Trophoblast cell (in vitro differentiated cells and primary cell): ENCODE measurements around the gene TMEM121B.

Experiments used
- DNase-seq, 2 donors: peaks; one replicate each; pipeline ENCODE4 v3.0.0-alpha.2; 2016
- H2AFZ ChIP-seq: 2 replicates; pipeline ENCODE4 v1.6.1; 2013; ENCODE audit warnings: low read length, moderate library complexity, mild to moderate bottlenecking; ENCODE audit not compliant: insufficient read depth, poor library complexity
- H2AK5ac ChIP-seq: 2 replicates; pipeline ENCODE4 v1.6.1; 2013; ENCODE audit warnings: mild to moderate bottlenecking, low read length
- H2BK120ac ChIP-seq: 2 replicates; pipeline ENCODE4 v1.6.1; 2013; ENCODE audit warnings: low read length, mild to moderate bottlenecking, moderate library complexity; ENCODE audit not compliant: insufficient read depth, poor library complexity
- H2BK12ac ChIP-seq: 2 replicates; pipeline ENCODE4 v1.6.1; 2013; ENCODE audit warnings: mild to moderate bottlenecking, low read length, moderate library complexity
- H2BK5ac ChIP-seq: 2 replicates; pipeline ENCODE4 v1.6.1; 2013; ENCODE audit warnings: low read length, low read depth, moderate library complexity, mild to moderate bottlenecking; ENCODE audit not compliant: poor library complexity
- H3K14ac ChIP-seq: 2 replicates; pipeline ENCODE4 v1.6.1; 2013; ENCODE audit warnings: mild to moderate bottlenecking, low read length
- H3K18ac ChIP-seq: 2 replicates; pipeline ENCODE4 v1.6.1; 2013; ENCODE audit warnings: mild to moderate bottlenecking, low read length
- H3K23ac ChIP-seq: 2 replicates; pipeline ENCODE4 v1.6.1; 2013; ENCODE audit warnings: low read length
- H3K27ac ChIP-seq: 2 replicates; pipeline ENCODE4 v1.5.1; 2013; ENCODE audit warnings: low read depth, mild to moderate bottlenecking, inconsistent platforms, low read length, moderate library complexity
- H3K27me3 ChIP-seq: 2 replicates; pipeline ENCODE4 v1.6.1; 2013; ENCODE audit warnings: inconsistent platforms, mild to moderate bottlenecking, low read length, moderate library complexity; ENCODE audit not compliant: insufficient read depth
- H3K36me3 ChIP-seq, 2 experiments: 1 replicate in 1 of 2; 2 replicates in 1 of 2; pipeline ENCODE4 v1.6.1; 2013; ENCODE audit warnings: low read length in 2 of 2, mild to moderate bottlenecking in 2 of 2, moderate library complexity in 1 of 2; ENCODE audit not compliant: insufficient read depth in 2 of 2, control insufficient read depth in 1 of 2
- H3K4ac ChIP-seq: 2 replicates; pipeline ENCODE4 v1.6.1; 2013; ENCODE audit warnings: low read depth, mild to moderate bottlenecking, low read length, moderate library complexity
- H3K4me1 ChIP-seq, 2 experiments: 1 replicate in 1 of 2; 2 replicates in 1 of 2; pipeline ENCODE4 v1.6.1; 2013; ENCODE audit warnings: low read length in 2 of 2, mild to moderate bottlenecking in 2 of 2, moderate library complexity in 1 of 2; ENCODE audit not compliant: insufficient read depth in 2 of 2, control insufficient read depth in 1 of 2
- H3K4me2 ChIP-seq: 2 replicates; pipeline ENCODE4 v1.6.1; 2013; ENCODE audit warnings: inconsistent platforms, mild to moderate bottlenecking, low read length, moderate library complexity
- H3K4me3 ChIP-seq: 2 replicates; pipeline ENCODE4 v1.5.1; 2013; ENCODE audit warnings: mild to moderate bottlenecking, low read depth, low read length, inconsistent platforms
- H3K79me1 ChIP-seq: one replicate; pipeline ENCODE4 v1.6.1; 2013; ENCODE audit warnings: low read length
- H3K79me2 ChIP-seq: 2 replicates; pipeline ENCODE4 v1.6.1; 2013; ENCODE audit warnings: low read length, mild to moderate bottlenecking; ENCODE audit not compliant: control insufficient read depth, insufficient read depth, poor library complexity
- H3K9ac ChIP-seq: 2 replicates; pipeline ENCODE4 v1.6.1; 2013; ENCODE audit warnings: mild to moderate bottlenecking, low read length
- H3K9me3 ChIP-seq: 2 replicates; pipeline ENCODE4 v1.6.1; 2013; ENCODE audit warnings: low read depth, mild to moderate bottlenecking, control low read depth, inconsistent platforms, low read length; ENCODE audit not compliant: insufficient read depth
- H4K12ac ChIP-seq: 2 replicates; pipeline ENCODE4 v1.6.1; 2013; ENCODE audit warnings: low read depth, mild to moderate bottlenecking, low read length, moderate library complexity
- H4K8ac ChIP-seq: 2 replicates; pipeline ENCODE4 v1.6.1; 2013; ENCODE audit warnings: low read depth, mild to moderate bottlenecking, low read length, moderate library complexity
- H4K91ac ChIP-seq: one replicate; pipeline ENCODE4 v1.6.1; 2013; ENCODE audit warnings: low read depth, mild to moderate bottlenecking, low read length, moderate library complexity
- WGBS: extraction: QIAGEN DNeasy Blood & Tissue Kit; methylation state at CpG from one replicate; pipeline ENCODE4 v1.1.7; 2013; ENCODE audit warnings: missing lambda C conversion rate; ENCODE audit not compliant: insufficient read length, insufficient coverage; ENCODE audit errors: extremely low coverage; 5-methylcytosine and 5-hydroxymethylcytosine counted together

The TMEM121B gene

GRCh38 chr22:17137861-17138425, 16.8 kb upstream of the TMEM121B start:
- no peaks in the 10 kb centered on the region for H3K27me3 ChIP-seq
- no peak overlapping the region for H2BK12ac ChIP-seq
- H3K4ac ChIP-seq = no peak overlapping the region
- no peak overlapping the region for H4K91ac ChIP-seq
- no peak overlapping the region for H4K8ac ChIP-seq
- no peaks in the 10 kb centered on the region for H3K4me1 ChIP-seq
- no peak overlapping the region for H3K23ac ChIP-seq
- H2AK5ac ChIP-seq = no peak overlapping the region
- H3K4me3 ChIP-seq = no peak overlapping the region
- no peak overlapping the region for H4K12ac ChIP-seq
- H3K9ac ChIP-seq = no peak overlapping the region
- H2AFZ ChIP-seq = no peak overlapping the region
- no peak overlapping the region for H3K14ac ChIP-seq
- H3K36me3 ChIP-seq = peaks cover 8 to 14% of the 10 kb centered on the region in 2 experiments
- H3K79me1 ChIP-seq = no peaks in the 10 kb centered on the region
- WGBS = no CpG with 5 or more reads among the region's 17 CpGs
- no peak overlapping the region for H2BK120ac ChIP-seq
- no peaks in the 10 kb centered on the region for H3K9me3 ChIP-seq
- no peak overlapping the region for H3K4me2 ChIP-seq
- no peaks in the 10 kb centered on the region for H3K79me2 ChIP-seq
- H3K27ac ChIP-seq = no peak overlapping the region
- no peak for DNase-seq
- no peak overlapping the region for H2BK5ac ChIP-seq
- H3K18ac ChIP-seq = no peak overlapping the region

DNA sequence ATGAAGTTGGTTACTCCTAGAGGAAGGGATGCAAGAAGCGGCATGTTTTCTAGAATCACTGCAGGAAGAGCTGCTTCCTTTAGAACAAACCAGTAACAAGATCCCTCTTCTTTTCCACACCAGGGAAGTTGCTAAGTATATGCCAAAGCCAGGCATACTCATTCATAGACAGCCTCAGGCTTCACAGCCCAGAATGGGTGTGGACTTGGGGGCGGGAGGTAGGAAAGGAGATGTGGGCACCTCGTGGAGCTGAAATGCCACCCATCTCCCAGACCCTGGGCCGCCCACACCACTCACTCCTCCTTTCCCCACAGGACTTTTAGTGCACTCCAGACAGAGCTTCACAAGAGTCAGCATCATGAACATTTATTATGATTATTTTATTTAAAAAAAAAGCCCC, 16.0 kb upstream of the TMEM121B start:
- WGBS = no CpG with 5 or more reads among the region's 4 CpGs
- Histone ChIP-seq H3K36me3 (peaks cover 8 to 14% of the 10 kb centered on the region in 2 experiments), H2BK12ac (no peak overlapping the region)

GRCh38 chr22:17135153-17135760, 14.1 kb upstream of the TMEM121B start:
- WGBS = no CpG with 5 or more reads among the region's 15 CpGs
- H3K14ac ChIP-seq = no peak overlapping the region
- H4K8ac ChIP-seq = no peak overlapping the region
- H2AK5ac ChIP-seq = no peak overlapping the region
- H3K4me1 ChIP-seq = no peaks in the 10 kb centered on the region
- no peak overlapping the region for H3K9ac ChIP-seq
- no peak overlapping the region for H2BK12ac ChIP-seq
- H3K23ac ChIP-seq = no peak overlapping the region
- H4K91ac ChIP-seq = no peak overlapping the region
- no peaks in the 10 kb centered on the region for H3K9me3 ChIP-seq
- H3K27ac ChIP-seq = no peak overlapping the region
- no peak overlapping the region for H4K12ac ChIP-seq
- no peak overlapping the region for H2BK120ac ChIP-seq
- H3K18ac ChIP-seq = no peak overlapping the region
- no peak for DNase-seq
- H3K4me2 ChIP-seq = no peak overlapping the region
- no peak overlapping the region for H2AFZ ChIP-seq
- no peak overlapping the region for H3K4me3 ChIP-seq
- H3K79me1 ChIP-seq = no peaks in the 10 kb centered on the region
- peaks cover 5% of the 10 kb centered on the region in 2 experiments for H3K36me3 ChIP-seq
- no peaks in the 10 kb centered on the region for H3K27me3 ChIP-seq
- no peak overlapping the region for H2BK5ac ChIP-seq
- H3K4ac ChIP-seq = no peak overlapping the region
- H3K79me2 ChIP-seq = no peaks in the 10 kb centered on the region

More for the DNA sequence above, 16.0 kb upstream of the TMEM121B start:
- Histone ChIP-seq H2AK5ac (no peak overlapping the region), H3K4me3 (no peak overlapping the region), H3K4ac (no peak overlapping the region), H3K9ac (no peak overlapping the region), H3K4me2 (no peak overlapping the region), H2BK120ac (no peak overlapping the region), H3K14ac (no peak overlapping the region), H3K9me3 (no peaks in the 10 kb centered on the region), H2BK5ac (no peak overlapping the region), H3K18ac (no peak overlapping the region), H3K27ac (no peak overlapping the region), H4K91ac (no peak overlapping the region), H3K79me1 (no peaks in the 10 kb centered on the region), H3K79me2 (no peaks in the 10 kb centered on the region), H4K8ac (no peak overlapping the region), H2AFZ (no peak overlapping the region), H3K27me3 (no peaks in the 10 kb centered on the region), H3K4me1 (no peaks in the 10 kb centered on the region), H4K12ac (no peak overlapping the region), H3K23ac (no peak overlapping the region)
- DNase-seq = no peak

DNA sequence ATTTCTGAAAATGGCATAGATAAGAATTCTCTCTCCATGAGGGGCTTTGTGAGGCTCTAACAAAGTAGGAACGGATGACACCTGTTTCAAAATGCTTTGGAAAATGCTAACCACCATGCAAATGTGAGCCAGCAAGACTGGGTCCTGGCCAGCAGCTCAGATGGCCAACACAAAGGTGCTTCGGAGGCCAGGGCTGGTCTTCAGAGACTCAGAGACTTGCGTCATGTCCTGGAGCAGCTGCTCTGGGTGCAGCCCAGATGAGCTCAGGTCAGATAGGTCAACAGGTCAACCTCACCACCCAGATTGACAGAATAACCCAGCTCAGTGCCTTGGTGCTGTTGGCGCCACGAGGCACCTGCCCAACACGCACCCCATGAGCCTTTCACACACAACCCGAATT, 12.0 kb upstream of the TMEM121B start:
- Histone ChIP-seq H3K23ac (no peak overlapping the region), H4K12ac (no peak overlapping the region), H3K9me3 (no peaks in the 10 kb centered on the region), H3K36me3 (peaks cover 5% of the 10 kb centered on the region in 2 experiments), H3K14ac (no peak overlapping the region), H4K8ac (no peak overlapping the region), H2BK5ac (no peak overlapping the region), H3K79me2 (no peaks in the 10 kb centered on the region), H3K27me3 (no peaks in the 10 kb centered on the region), H3K4me1 (no peaks in the 10 kb centered on the region), H2BK120ac (no peak overlapping the region), H3K79me1 (no peaks in the 10 kb centered on the region), H2BK12ac (no peak overlapping the region), H4K91ac (no peak overlapping the region), H3K9ac (no peak overlapping the region), H2AFZ (no peak overlapping the region), H3K4me3 (no peak overlapping the region), H3K4me2 (no peak overlapping the region), H2AK5ac (no peak overlapping the region), H3K27ac (no peak overlapping the region), H3K18ac (no peak overlapping the region), H3K4ac (no peak overlapping the region)
- DNase-seq = no peak
- WGBS = no CpG with 5 or more reads among the region's 7 CpGs
